ENCODE results near the gene IQSEC1.

Gene IQSEC1

GRCh38 chr3:12972781-12973702, 100.2 kb downstream of the IQSEC1 start:
- no peak for DNase-seq

- no peak for DNase-seq
Observed at GRCh38 chr3:12972043-12972442, 101.2 kb downstream of the IQSEC1 start.

- no peak for DNase-seq
Observed at GRCh38 chr3:12970684-12971083, 102.5 kb downstream of the IQSEC1 start.

GRCh38 chr3:12969486-12969885, 103.7 kb downstream of the IQSEC1 start:
- peak in 8 of 56 donors; percentile 19 to 42 (median 36) for DNase-seq

GRCh38 chr3:12968541-12968940, 104.7 kb downstream of the IQSEC1 start:
- DNase-seq, result no peak

- DNase-seq, result peak in 55 of 56 donors; percentile 30 to 93 (median 85)
Observed at GRCh38 chr3:12967606-12968351, 105.5 kb downstream of the IQSEC1 start.

- peak in 3 of 56 donors; percentile 46 to 62 (median 52) for DNase-seq
Observed at GRCh38 chr3:12966847-12967605, 106.2 kb downstream of the IQSEC1 start.

GRCh38 chr3:12965999-12966846, 107.0 kb downstream of the IQSEC1 start:
- DNase-seq, result peak in 14 of 56 donors; percentile 17 to 62 (median 40)

GRCh38 chr3:12964711-12965612, 108.3 kb downstream of the IQSEC1 start:
- DNase-seq, result no peak

GRCh38 chr3:12963922-12964701, 109.1 kb downstream of the IQSEC1 start:
- DNase-seq, result peak in 7 of 56 donors; percentile 16 to 40 (median 24)

- DNase-seq, result no peak
Observed at GRCh38 chr3:12963231-12963896, 109.9 kb downstream of the IQSEC1 start.

GRCh38 chr3:12962292-12962691, 110.9 kb downstream of the IQSEC1 start:
- no peak for DNase-seq

GRCh38 chr3:12961697-12962036, 111.6 kb downstream of the IQSEC1 start:
- no peak for DNase-seq

- no peak for DNase-seq
Observed at GRCh38 chr3:12961007-12961696, 112.1 kb downstream of the IQSEC1 start.

GRCh38 chr3:12960497-12960896, 112.7 kb downstream of the IQSEC1 start:
- no peak for DNase-seq

- DNase-seq, result peak in 4 of 56 donors; percentile 13 to 39 (median 17)
Observed at GRCh38 chr3:12959838-12960378, 113.3 kb downstream of the IQSEC1 start.

GRCh38 chr3:12959410-12959809, 113.8 kb downstream of the IQSEC1 start:
- no peak for DNase-seq

All from nucleus accumbens (tissue), 56 donors.